ENCODE results near the gene C18orf63.
"Not testable (repeated sequence)": the region's sequence is repeated elsewhere in the genome, so short reads cannot be mapped to it uniquely, and the experiment has no call there.

C18orf63 gene

GRCh38 chr18:74326791-74327190, 11.2 kb downstream of the C18orf63 start:
- not testable (repeated sequence) for DNase-seq

- DNase-seq: no peak
Observed at GRCh38 chr18:74328206-74328605, 12.6 kb downstream of the C18orf63 start.

GRCh38 chr18:74329688-74330205, 14.1 kb downstream of the C18orf63 start:
- DNase-seq: no peak

DNA sequence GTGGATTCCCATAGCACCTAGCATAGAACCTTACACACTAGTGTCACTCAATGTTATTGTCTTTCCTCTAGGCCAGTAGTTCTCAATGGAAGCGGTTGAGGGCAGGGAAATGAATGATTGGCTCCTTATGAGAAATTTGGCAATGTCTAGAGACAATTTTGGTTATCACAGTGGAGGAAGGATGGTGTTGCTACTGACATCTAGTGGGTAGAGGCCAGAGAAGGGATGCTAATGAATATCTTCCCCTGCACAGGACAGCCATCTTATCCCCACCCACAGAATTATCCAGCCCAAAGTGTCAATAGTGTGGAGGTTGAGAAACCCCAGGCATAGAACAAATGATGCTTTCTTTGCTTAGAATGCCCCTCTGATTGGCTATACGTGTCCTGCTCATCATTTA, 15.8 kb downstream of the C18orf63 start:
- DNase-seq: peak in 2 of 51 donors; percentile 0 to 3

DNA sequence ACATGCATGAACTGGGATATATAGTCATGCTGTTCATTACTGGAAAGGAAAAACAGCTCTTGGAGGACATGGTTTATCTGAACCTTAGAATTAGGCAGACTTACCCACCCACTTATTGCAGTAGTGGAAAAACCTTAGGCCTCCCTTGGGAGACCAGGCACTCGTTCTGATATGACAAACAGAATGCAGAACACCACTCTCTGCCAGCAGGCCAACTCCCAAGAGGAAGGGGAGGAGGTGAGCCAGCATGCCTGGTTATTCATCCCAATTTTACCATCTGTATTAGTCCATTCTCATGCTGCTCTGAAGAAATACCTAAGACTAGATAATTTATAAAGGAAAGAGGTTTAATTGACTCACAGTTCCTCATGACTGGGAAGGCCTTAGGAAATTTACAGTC, 17.5 kb downstream of the C18orf63 start:
- DNase-seq: no peak

- no peak for DNase-seq
Observed at GRCh38 chr18:74334242-74334893, 18.7 kb downstream of the C18orf63 start.

DNA sequence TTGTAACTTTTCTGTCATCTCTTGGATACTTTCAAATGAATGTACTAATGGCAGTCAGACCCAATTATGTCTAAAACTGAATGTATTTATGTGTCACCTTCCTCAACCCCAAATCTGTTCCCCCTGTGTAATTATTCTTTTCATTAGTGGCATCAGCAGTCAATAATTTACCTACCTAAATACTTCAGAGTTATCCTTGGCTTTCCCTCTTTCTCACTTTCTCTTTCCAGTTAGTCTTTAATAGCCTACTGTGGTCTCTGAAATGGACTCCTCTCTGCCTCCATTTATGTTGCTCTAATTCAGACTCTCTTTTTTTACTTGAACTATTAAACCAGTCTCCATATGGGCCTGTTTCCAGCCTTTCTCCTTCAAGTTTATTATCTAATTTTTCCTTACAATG, 21.0 kb downstream of the C18orf63 start:
- DNase-seq: no peak

- DNase-seq: no peak
Observed at GRCh38 chr18:74337155-74337911, 21.7 kb downstream of the C18orf63 start.

GRCh38 chr18:74337912-74338309, 22.3 kb downstream of the C18orf63 start:
- DNase-seq: no peak

DNA sequence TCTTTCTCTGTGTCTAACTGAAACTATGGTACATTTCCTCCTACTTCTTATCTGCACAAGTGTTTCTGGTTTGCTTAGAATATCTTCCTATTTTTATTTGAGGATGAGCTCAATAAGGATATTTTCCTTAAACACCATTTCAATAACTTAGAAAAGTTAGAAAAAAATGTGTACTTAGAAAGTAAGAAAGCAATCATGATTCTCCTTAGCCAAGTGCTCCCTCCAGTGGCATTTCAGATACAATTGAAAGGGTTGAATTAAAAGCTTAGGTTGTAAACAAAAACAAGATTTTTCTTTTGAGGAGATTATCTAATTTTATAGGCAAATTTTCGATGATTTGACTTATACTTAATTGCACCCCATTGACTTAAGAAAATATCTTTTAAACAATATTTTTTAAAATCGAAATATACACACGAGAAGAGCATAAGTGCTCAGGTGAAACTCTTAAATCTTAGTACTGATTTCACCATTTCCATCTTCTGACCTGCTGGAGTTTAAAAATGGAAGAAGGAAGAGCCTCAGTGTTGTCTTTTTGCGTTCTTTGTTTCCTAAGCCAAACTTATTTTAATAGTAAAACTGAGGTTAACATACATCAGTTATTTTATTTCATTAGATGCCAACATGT, 26.9 kb downstream of the C18orf63 start:
- peak in 7 of 51 donors; percentile 4 to 29 (median 13) for DNase-seq

GRCh38 chr18:74346206-74346605, 30.6 kb downstream of the C18orf63 start:
- no peak for DNase-seq

GRCh38 chr18:74348581-74348980, 32.9 kb downstream of the C18orf63 start:
- no peak for DNase-seq

DNA sequence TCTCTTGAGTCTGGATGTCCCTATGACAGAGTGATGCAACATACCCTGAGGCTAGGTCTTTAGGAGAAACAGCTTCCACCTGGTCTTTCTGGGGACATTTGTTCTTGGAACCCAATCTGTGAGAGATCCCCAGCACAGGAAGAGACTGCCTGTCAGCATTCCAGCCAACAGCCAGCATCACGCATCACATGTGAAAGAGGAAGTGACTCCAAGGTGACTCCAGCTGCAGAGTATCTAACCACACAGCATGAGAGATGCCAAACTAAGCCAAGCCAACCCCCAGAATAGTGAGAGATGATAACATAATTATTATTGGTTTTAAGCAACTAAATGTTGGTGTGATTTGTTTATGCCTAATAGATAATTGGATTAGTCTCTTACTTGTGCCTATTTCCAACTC, 35.7 kb downstream of the C18orf63 start:
- DNase-seq: no peak

GRCh38 chr18:74353169-74353775, 37.6 kb downstream of the C18orf63 start:
- DNase-seq: peak in 41 of 51 donors; percentile 3 to 86 (median 62)

- no peak for DNase-seq
Observed at GRCh38 chr18:74356959-74357358, 41.3 kb downstream of the C18orf63 start.

GRCh38 chr18:74360852-74361655, 45.4 kb downstream of the C18orf63 start:
- no peak for DNase-seq

DNA sequence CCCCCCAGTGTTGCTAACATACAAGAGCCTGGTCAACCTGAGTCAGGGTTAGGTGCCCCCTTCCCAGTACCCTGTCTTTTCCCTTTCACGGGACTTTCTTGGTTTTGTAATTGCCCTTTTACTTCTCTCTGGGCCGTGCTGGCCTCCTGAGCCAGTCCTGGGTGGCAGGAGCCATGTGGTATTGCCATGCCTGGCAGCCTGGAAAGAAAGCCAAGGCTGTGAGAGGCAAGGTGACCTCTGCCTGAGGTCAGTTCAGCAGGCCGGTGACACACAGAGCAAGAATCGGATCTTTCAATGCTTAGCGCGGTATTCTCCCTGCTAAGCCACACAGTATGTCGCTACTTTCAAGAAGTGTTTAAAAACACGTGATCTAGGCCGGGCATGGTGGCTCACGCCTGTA, 52.3 kb downstream of the C18orf63 start:
- DNase-seq: no peak

DNA sequence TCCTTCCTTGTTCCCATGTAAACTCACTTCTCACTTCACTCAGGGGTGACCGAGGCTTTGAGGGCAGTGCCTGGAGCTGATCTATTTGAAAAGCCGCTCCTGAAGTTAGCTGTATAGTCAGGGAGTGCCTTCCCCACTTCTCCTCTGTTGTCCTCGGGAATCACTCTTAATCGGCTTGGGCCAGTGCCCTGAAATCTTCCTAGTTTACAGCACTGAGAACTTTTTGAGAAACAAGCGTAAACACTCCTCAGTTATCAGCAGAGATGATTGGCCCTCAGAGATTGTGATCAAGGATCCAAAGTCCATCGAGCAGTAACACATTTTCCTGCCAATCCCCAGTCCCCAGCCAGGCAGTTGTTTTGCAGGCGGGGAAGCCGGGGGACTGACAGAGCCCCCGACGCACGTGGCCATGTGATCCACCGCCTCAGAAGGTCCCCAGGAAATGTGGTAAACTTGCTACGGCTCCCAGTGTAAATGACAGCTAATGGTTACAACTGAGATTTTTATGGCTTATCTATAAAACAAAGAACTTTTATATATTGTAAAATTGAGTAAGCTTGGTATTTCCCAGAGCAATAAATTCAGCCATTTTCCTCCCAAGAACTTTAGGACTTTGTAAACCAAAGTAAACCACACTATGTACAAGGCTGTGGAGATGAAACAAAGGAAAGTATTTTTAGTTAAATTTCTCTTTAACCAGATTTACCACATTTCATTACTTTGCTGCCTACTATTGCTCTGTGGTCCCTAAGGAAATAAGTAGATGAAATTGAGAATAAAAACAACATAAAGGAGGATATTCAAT, 53.5 kb downstream of the C18orf63 start:
- DNase-seq: no peak

GRCh38 chr18:74370115-74370514, 54.5 kb downstream of the C18orf63 start:
- DNase-seq: peak in 1 of 51 donors; percentile 12

DNA sequence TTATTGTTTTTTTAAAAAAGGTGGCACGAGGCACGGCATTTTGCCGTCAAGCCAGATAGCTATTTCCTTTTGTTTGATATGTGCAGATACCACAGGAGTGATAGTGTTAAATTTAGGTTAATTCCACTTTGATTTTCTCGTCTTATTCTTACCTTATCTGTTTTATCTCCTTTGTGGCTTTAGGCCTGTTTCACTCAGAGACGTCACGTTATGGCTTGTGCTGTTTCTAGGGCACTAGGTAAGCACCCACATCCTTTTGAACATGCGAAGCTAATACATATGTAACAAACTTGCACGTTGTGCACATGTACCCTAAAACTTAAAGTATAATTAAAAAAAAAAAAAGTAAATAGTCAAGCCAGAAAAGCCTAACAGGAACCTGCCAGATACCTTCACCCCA, 57.8 kb downstream of the C18orf63 start:
- DNase-seq: no peak

All from hypothalamus (tissue), 51 donors.